H1 (cell line): ENCODE data around the gene TRAF5. TPM values are rescaled to one million over a fixed set of nuclear protein-coding genes. Genes with fewer than 3 reads are reported as not detected.

ENCODE experiments used
- CTCF ChIA-PET: fragments of 300-600 bp; sonication (Branson Sonifier 250); formaldehyde crosslinking; loops from one replicate; lab custom pipeline; 2021; ENCODE audit not compliant: partially characterized antibody; lab: Charles Lee
- POLR2A ChIA-PET: fragments of 300-600 bp; sonication (Branson Sonifier 250); formaldehyde crosslinking; loops from one replicate; lab custom pipeline; 2021; ENCODE audit warnings: inconsistent platforms; ENCODE audit not compliant: partially characterized antibody; lab: Charles Lee
- DNase-seq, 2 experiments: peaks; one replicate each; pipeline versions ENCODE4 v3.0.0 to v3.0.0-alpha.2; 2010 to 2022; ENCODE audit warnings: low spot score in 2 of 2, low read depth in 1 of 2, mixed read lengths in 1 of 2
- FAIRE-seq: peaks from 2 replicates; lab custom pipeline; 2011; peaks lifted over from hg19 to GRCh38; lab: Jason Lieb, UNC
- H2AFZ ChIP-seq: 2 replicates; pipeline ENCODE4 v1.8.1; 2012; ENCODE audit warnings: low read length, inconsistent platforms
- H2AK5ac ChIP-seq: 2 replicates; pipeline ENCODE4 v1.6.1; 2013; ENCODE audit warnings: low read depth, low read length
- H2BK120ac ChIP-seq: replicated peaks from 2 replicates; pipeline ENCODE3; 2013; ENCODE audit warnings: low read depth, low read length, inconsistent platforms
- H2BK12ac ChIP-seq: 2 replicates; pipeline ENCODE4 v1.6.1; 2013; ENCODE audit warnings: low read depth, low read length
- H2BK15ac ChIP-seq: 2 replicates; pipeline ENCODE4 v1.6.1; 2013; ENCODE audit warnings: low read length
- H2BK20ac ChIP-seq: 2 replicates; pipeline ENCODE4 v1.6.1; 2013; ENCODE audit warnings: low read length
- H2BK5ac ChIP-seq: 2 replicates; pipeline ENCODE4 v1.6.1; 2013; ENCODE audit warnings: low read depth, low read length
- H3K14ac ChIP-seq: 2 replicates; pipeline ENCODE4 v1.6.1; 2013; ENCODE audit warnings: inconsistent platforms; ENCODE audit not compliant: insufficient read length
- H3K18ac ChIP-seq: 2 replicates; pipeline ENCODE4 v1.6.1; 2013; ENCODE audit warnings: low read length; ENCODE audit errors: extremely low read depth
- H3K23ac ChIP-seq: 2 replicates; pipeline ENCODE4 v1.6.1; 2013; ENCODE audit warnings: inconsistent platforms; ENCODE audit not compliant: insufficient read length
- H3K23me2 ChIP-seq: 2 replicates; pipeline ENCODE4 v1.6.1; 2013; ENCODE audit warnings: low read depth, low read length
- H3K27ac ChIP-seq: 2 replicates; pipeline ENCODE4 v1.6.1; 2011; ENCODE audit warnings: low read depth, low read length, inconsistent platforms
- H3K27me3 ChIP-seq, 4 experiments: replicated peaks in 1 of 4; 1 replicate in 1 of 4; 2 replicates in 3 of 4; pipeline versions ENCODE4 v1.6.1 to v1.8.1; 2011 to 2013; ENCODE audit warnings: low read length in 3 of 4, mild to moderate bottlenecking in 3 of 4, inconsistent platforms in 2 of 4, mixed read lengths in 2 of 4, moderate library complexity in 1 of 4; ENCODE audit not compliant: control insufficient read depth in 3 of 4, insufficient read depth in 3 of 4; ENCODE audit errors: extremely low read depth in 1 of 4
- H3K36me3 ChIP-seq, 4 experiments: 2 replicates each; pipeline versions ENCODE4 v1.6.1 to v1.8.1; 2011 to 2013; ENCODE audit warnings: mild to moderate bottlenecking in 4 of 4, low read length in 3 of 4, moderate library complexity in 2 of 4, control low read depth in 1 of 4, inconsistent platforms in 1 of 4; ENCODE audit not compliant: insufficient read depth in 4 of 4, control insufficient read depth in 2 of 4
- H3K4ac ChIP-seq: replicated peaks from 2 replicates; pipeline ENCODE3; 2013; ENCODE audit warnings: low read length, low read depth, mixed read lengths, inconsistent platforms; ENCODE audit not compliant: insufficient read length
- H3K4me1 ChIP-seq, 4 experiments: replicated peaks in 1 of 4; 1 replicate in 1 of 4; 2 replicates in 3 of 4; pipeline versions ENCODE4 v1.6.1 to v1.8.1; 2011 to 2013; ENCODE audit warnings: low read length in 3 of 4, inconsistent platforms in 2 of 4, mixed read lengths in 1 of 4; ENCODE audit not compliant: insufficient read depth in 4 of 4, control insufficient read depth in 3 of 4
- H3K4me2 ChIP-seq, 2 experiments: 2 replicates each; pipeline versions ENCODE4 v1.6.1 to v1.8.1; 2011 to 2013; ENCODE audit warnings: low read depth in 2 of 2, low read length in 2 of 2, control low read depth in 1 of 2, inconsistent platforms in 1 of 2, mild to moderate bottlenecking in 1 of 2; ENCODE audit not compliant: insufficient read depth in 1 of 2
- H3K4me3 ChIP-seq, 4 experiments: fragments of 200-600, 300-600 bp in 1 of 4; sonication (generic), shearing (Covaris generic), sonication (Bioruptor Twin) in 1 of 4; 2 replicates each; pipeline versions ENCODE4 v1.5.1 to v1.8.1; 2011 to 2016; ENCODE audit warnings: low read length in 4 of 4, low read depth in 3 of 4, control low read depth in 2 of 4, inconsistent platforms in 2 of 4, mild to moderate bottlenecking in 2 of 4, mixed read lengths in 1 of 4, moderate library complexity in 1 of 4; ENCODE audit not compliant: insufficient read depth in 2 of 4; ENCODE audit errors: extremely low read depth in 1 of 4
- H3K56ac ChIP-seq: replicated peaks from 2 replicates; pipeline ENCODE3; 2013; ENCODE audit warnings: low read depth, mild to moderate bottlenecking, mixed read lengths, low read length, inconsistent platforms; ENCODE audit not compliant: insufficient read length
- H3K79me1 ChIP-seq: 2 replicates; pipeline ENCODE4 v1.6.1; 2013; ENCODE audit warnings: low read depth, low read length, control low read depth
- H3K79me2 ChIP-seq, 2 experiments: 2 replicates each; pipeline versions ENCODE4 v1.6.1 to v1.8.1; 2012 to 2013; ENCODE audit warnings: low read length in 2 of 2, mild to moderate bottlenecking in 2 of 2, inconsistent platforms in 1 of 2; ENCODE audit not compliant: insufficient read depth in 2 of 2, control insufficient read depth in 1 of 2
- H3K9ac ChIP-seq, 4 experiments: replicated peaks in 1 of 4; 1 replicate in 1 of 4; 2 replicates in 3 of 4; pipeline versions ENCODE4 v1.6.1 to v1.8.1; 2011 to 2013; ENCODE audit warnings: low read depth in 3 of 4, low read length in 3 of 4, control low read depth in 2 of 4, mild to moderate bottlenecking in 2 of 4, moderate library complexity in 2 of 4, inconsistent platforms in 1 of 4; ENCODE audit errors: extremely low read depth in 1 of 4
- H3K9me3 ChIP-seq, 2 experiments: 2 replicates each; pipeline versions ENCODE4 v1.6.1 to v1.8.1; 2012 to 2013; ENCODE audit warnings: mild to moderate bottlenecking in 2 of 2, moderate library complexity in 2 of 2, control low read depth in 1 of 2, inconsistent platforms in 1 of 2, low read depth in 1 of 2, low read length in 1 of 2, mixed read lengths in 1 of 2; ENCODE audit not compliant: insufficient read depth in 2 of 2
- H4K20me1 ChIP-seq, 2 experiments: replicated peaks in 1 of 2; 2 replicates each; pipeline versions ENCODE3 to v1.8.1; 2011 to 2013; ENCODE audit warnings: inconsistent platforms in 2 of 2, low read length in 2 of 2, mild to moderate bottlenecking in 1 of 2; ENCODE audit not compliant: insufficient read depth in 2 of 2, control insufficient read depth in 1 of 2
- H4K5ac ChIP-seq: 2 replicates; pipeline ENCODE4 v1.6.1; 2013; ENCODE audit warnings: low read length, low read depth, mixed read lengths, inconsistent platforms; ENCODE audit not compliant: insufficient read length
- H4K8ac ChIP-seq: 2 replicates; pipeline ENCODE4 v1.8.0; 2013; ENCODE audit warnings: mild to moderate bottlenecking, moderate library complexity, low read length, inconsistent platforms; ENCODE audit not compliant: insufficient read depth; ENCODE audit errors: extremely low read depth
- H4K91ac ChIP-seq: replicated peaks from 2 replicates; pipeline ENCODE3; 2013; ENCODE audit warnings: low read length, mixed read lengths, inconsistent platforms; ENCODE audit not compliant: insufficient read length
- GTF2F1 ChIP-seq: IDR thresholded peaks from 2 replicates; pipeline ENCODE4 v1.6.1; 2012; ENCODE audit warnings: low read depth, low read length, improper control_type of control experiment, borderline replicate concordance
- KDM1A ChIP-seq: fragments of 200-600, 300-600 bp; sonication (generic); IDR thresholded peaks from 2 replicates; pipeline ENCODE4 v1.7.1; 2016; ENCODE audit warnings: mild to moderate bottlenecking, low read length, borderline replicate concordance
- WGBS, 2 experiments: shearing (Covaris generic) in 1 of 2; methylation state at CpG; one replicate each; pipeline versions ENCODE4 v1.1.6 to v1.1.7; 2013 to 2015; ENCODE audit warnings: low lambda C conversion rate in 2 of 2, mixed read lengths in 2 of 2, inconsistent platforms in 1 of 2, low coverage in 1 of 2, missing lambda C conversion rate in 1 of 2; ENCODE audit not compliant: insufficient replicate concordance in 2 of 2, insufficient coverage in 1 of 2, insufficient read length in 1 of 2; ENCODE audit errors: extremely low coverage in 1 of 2, missing lambda C conversion rate in 1 of 2; 5-methylcytosine and 5-hydroxymethylcytosine counted together
- polyA plus RNA-seq, 7 experiments: library from polyadenylated mRNA; depleted of rRNA in 3 of 7; stranded (reverse) in 5 of 7; unstranded in 2 of 7; fragments of >200 nt in 5 of 7; fragments of 200-250 nt in 2 of 7; gene quantifications; 1 replicate in 5 of 7; 2 replicates in 1 of 7; 4 replicates in 1 of 7; pipeline versions ENCODE4 v1.2.1 to v1.2.3, GENCODE V29; 2011 to 2013; ENCODE audit warnings: missing spikeins in 2 of 7, mixed read lengths in 2 of 7
- total RNA-seq: library from RNA; stranded (reverse); fragmentation: NEBNext Ultra II Directional; extraction: Animal tissue kit (Norgen Biotek cat#: 25700); gene quantifications from 2 replicates; pipeline ENCODE4 v1.2.1, GENCODE V29; 2021

TRAF5 gene
- total and polyA plus RNA-seq, 2 of the 8 experiments (the other 6 are each of a cell fraction or from before 2014, with no cell fraction given): 13.0 to 17.1 TPM

DNA sequence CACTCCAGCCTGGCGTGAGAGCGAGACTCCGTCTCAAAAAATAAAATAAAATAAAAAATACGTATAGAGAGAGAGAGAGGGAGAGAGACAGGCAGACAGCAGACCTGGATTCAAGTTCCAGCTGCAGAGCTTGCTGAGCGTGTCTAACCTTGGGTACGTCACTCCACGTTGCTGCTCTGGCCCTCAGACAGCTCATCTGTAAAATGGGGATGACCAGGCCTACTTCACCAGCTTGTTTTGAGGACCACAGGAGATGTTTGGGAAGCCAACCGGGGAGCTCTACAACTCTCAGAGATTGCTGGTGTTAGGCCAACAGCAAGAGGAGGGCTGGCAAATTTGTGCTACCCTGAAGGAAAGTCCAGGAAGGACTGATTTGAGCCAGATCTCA lies 499 bp upstream of the TRAF5 start:
- H4K20me1 ChIP-seq: peaks cover 0 to 5% of the 10 kb centered on the region in 2 experiments
- H3K4me2 ChIP-seq: peak overlapping the region; percentile 89 to 96
- H4K8ac ChIP-seq: no peak overlapping the region; the same call in 1 of the 2 replicates
- peak overlapping the region; percentile 40 for H2BK12ac ChIP-seq
- peak overlapping the region in 2 of 4 experiments; percentile 40 to 52; a peak in 3 of 7 replicates for H3K9ac ChIP-seq
- H4K5ac ChIP-seq: peak overlapping the region; percentile 23
- no peak for FAIRE-seq
- H2BK20ac ChIP-seq: no peak overlapping the region; the same call in 1 of the 2 replicates
- H3K18ac ChIP-seq: peak overlapping the region; percentile 75
- H3K79me2 ChIP-seq: peaks cover 0 to 39% of the 10 kb centered on the region in 2 experiments; a peak in 2 of 4 replicates
- ChIA-PET POLR2A (interaction anchor here (0.6 to 1.6 kb wide), 3 partner anchors 14 to 145 kb away, joined by 3 to 4 read pairs (median 3); no protein-coding TSS in a partner anchor), CTCF (interaction anchor here (0.6 to 2.7 kb wide), 14 partner anchors 10 to 1664 kb away, joined by 3 to 19 read pairs (median 4); no protein-coding TSS in a partner anchor)
- WGBS, 2 experiments: 87% methylated on average over 8 of the region's 8 CpGs; no CpG with 5 or more reads in 1 of the 2 experiments
- H3K27me3 ChIP-seq: peaks cover 0 to 7% (median 4%) of the 10 kb centered on the region in 4 experiments; a peak in 5 of 7 replicates
- peak overlapping the region; percentile 84 for H2BK120ac ChIP-seq
- H3K4me3 ChIP-seq: peak overlapping the region; percentile 36 to 84 (median 55); a peak in 7 of 8 replicates
- H3K56ac ChIP-seq: no peak overlapping the region
- peaks cover 20% of the 10 kb centered on the region for H3K79me1 ChIP-seq
- H2AFZ ChIP-seq: peak overlapping the region; percentile 100
- no peaks in the 10 kb centered on the region for H3K9me3 ChIP-seq
- H2AK5ac ChIP-seq: no peak overlapping the region
- H4K91ac ChIP-seq: peak overlapping the region; percentile 52
- H3K4ac ChIP-seq: peak overlapping the region; percentile 30
- 0 out of 2 replicates have a peak overlapping the region, but pooled peaks have one; percentile 82 for H2BK15ac ChIP-seq
- no peak overlapping the region for H3K27ac ChIP-seq
- peak in 1 of 2 experiments; percentile 33 for DNase-seq
- TF ChIP-seq KDM1A (peak; percentile 53; the same call in 1 of the 2 replicates), GTF2F1 (no peak)
- H3K23me2 ChIP-seq: peaks cover 5% of the 10 kb centered on the region
- H3K4me1 ChIP-seq: peaks cover 11 to 25% (median 24%) of the 10 kb centered on the region in 4 experiments; a peak in 6 of 7 replicates
- no peak overlapping the region for H2BK5ac ChIP-seq
- H3K36me3 ChIP-seq: no peaks in the 10 kb centered on the region
- H3K23ac ChIP-seq: no peak overlapping the region
- no peak overlapping the region for H3K14ac ChIP-seq
